NK-92 (cell line): ENCODE measurements around the gene HSH2D.
"Not testable (repeated sequence)": the region's sequence is repeated elsewhere in the genome, so short reads cannot be mapped to it uniquely, and the experiment has no call there.

ENCODE experiments used
- DNase-seq: peaks from one replicate; lab custom pipeline; 2025; ENCODE audit not compliant: unreplicated experiment; lab: John Stamatoyannopoulos, UW

The HSH2D gene, protein sequence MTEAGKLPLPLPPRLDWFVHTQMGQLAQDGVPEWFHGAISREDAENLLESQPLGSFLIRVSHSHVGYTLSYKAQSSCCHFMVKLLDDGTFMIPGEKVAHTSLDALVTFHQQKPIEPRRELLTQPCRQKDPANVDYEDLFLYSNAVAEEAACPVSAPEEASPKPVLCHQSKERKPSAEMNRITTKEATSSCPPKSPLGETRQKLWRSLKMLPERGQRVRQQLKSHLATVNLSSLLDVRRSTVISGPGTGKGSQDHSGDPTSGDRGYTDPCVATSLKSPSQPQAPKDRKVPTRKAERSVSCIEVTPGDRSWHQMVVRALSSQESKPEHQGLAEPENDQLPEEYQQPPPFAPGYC

DNA sequence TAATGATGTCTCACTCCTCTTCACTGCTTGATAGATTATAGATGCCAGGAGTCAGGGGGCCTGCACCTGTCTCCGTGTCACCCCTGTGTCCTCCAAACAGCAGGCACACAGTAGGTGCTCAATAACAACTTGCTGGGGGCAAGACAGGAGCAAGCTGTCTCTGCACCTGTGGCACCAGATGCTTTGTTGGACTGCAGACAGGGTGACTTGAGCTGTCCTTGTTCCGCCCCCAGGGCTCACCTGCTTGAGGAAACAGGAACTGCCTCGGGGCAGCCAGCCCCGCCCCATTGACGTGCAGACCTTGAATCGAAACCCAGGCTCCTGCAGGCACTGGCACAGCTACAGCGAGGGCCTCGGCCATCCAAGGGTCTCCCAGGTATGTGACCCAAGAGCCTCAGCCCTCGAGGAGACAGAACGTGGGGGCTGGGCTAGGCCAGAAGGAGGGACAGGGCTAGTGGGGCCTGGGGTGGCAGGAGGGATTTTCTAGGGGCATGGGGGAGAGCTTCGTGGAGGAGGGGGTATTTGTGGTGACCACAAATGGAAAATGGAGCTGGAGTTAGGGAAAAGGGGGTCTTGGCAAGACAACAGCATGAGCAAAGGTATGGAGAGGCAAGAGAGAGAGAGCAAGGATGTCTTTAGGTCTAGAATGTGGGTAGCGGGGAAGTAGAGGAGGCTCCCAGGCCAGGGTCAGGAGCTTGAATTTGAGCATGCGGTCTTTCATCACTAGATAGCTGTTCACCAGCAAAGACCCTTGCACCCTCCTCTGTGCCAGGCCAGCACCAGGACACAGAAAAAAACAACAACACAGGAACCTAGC lies at the start of gene HSH2D:
Gene HSH2D, plus strand, starts transcription at position 287 of the 817 bp plus-strand sequence. CDS start 5,066 bp downstream, outside the sequence.
- DNase-seq, result no peak

DNA sequence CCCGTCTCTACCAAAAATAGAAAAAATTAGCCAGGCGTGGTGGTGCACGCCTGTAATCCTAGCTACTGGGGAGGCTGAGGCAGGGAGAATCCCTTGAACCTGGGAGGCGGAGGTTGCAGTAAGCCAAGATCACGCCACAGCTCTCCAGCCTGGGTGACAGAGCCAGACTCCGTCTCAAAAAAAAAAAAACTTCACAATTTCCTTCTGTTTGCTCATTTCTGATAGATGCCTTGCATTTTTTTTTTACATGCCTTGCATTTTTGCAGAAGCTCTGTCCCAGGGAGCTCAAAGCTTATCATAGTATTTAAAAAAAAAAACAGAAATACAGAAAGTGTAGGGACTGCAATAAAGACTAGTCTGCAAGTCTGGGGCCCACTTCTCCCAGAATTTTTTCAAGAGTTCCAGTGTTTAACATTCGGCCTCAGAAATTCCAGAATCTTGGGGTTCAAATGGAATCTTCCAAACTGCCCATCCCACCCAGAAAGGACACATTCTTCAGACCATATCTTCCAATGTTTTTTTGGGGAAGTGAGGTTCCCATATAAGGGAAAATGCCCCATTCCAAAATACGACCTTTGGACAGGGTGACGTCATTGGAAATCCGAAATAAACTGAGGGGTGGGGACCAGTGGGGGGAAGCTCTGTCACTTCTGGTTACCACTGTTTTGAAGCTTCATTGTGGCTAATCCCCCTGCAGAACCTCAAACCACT lies 49.0 kb upstream of the HSH2D start:
- no peak for DNase-seq

DNA sequence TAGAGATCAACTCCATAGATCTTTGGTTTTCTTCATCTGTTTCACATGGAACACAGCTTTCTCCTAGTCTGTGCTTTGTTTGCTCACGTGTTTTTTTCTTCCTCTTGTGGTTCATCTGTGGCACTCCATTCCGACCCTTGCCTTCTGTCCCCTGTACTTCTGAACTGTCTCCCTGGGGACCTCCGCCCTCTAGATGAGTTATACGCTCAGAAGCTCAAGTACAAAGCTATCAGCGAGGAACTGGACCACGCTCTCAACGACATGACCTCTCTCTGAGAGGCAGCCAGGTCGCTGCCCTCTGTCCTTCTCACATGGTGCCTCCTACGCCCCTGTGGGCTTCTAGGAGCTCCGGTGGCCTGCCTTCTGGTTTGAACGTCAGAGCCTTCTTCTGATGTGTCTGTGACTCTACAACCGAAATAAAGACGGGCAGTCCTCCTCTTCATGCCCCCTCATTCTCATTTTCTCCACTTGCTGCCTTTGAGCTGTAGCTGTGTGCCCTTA lies 48.4 kb upstream of the HSH2D start:
- no peak for DNase-seq

DNA sequence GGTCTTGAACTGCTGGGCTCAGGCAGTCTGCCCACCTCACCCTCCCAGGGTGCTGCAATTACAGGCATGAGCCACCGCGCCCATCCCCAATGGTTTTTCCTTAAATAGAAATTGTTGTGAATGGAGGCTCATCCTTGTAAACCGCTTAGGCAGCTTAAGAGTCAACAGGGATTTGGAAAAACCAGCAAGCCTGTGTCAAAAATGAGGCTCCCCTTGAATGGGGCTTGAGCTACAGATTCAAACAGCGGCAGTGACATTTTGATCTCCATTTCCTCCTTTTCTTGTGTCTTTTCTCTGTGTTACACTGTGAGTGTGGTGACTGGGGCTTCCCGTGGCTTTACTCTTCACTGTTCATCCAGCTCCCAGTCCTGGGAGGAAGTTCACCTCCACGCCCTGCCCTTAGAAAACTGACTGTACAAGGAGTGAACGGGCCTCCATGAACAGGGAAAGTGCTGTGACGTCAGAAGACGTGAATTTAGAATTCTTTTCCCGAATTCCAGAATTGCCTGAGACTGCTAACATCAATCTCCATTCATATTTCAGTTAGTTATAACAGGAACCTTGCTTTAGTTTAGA lies 47.1 kb upstream of the HSH2D start:
- DNase-seq, result no peak

DNA sequence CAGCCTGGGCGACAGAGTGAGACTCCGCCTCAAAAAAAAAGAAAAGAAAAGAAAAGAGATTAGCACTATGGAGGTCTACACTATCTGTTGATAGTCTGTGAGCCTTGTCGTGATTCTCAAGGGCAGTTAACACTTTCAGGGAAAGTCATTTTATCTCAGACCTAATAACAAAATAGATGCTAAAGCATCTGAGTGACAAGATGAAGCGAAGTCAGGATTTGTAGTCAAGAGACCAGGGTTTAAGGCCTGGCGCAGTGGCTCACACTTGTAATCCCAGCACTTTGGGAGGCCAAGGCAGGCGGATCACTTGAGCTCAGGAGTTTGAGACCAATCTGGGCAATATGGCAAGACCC lies 45.1 kb upstream of the HSH2D start:
- no peak for DNase-seq

DNA sequence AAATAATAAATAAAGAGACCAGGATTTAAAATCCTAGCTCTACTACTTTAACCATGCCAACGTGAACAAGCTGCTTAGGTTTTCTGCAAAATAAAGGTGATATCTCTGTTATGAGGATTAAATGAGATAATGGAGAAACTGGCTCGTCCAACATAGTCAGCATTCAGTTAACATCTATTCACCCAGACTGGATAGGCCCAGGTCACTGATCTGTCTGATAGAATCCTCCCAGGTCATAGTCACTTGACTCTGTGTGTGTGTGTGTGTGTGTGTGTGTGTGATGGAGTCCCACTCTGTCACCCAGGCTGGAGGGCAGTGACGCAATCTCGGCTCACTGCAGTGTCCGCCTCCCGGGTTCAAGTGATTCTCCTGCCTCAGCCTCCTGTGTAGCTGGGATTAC lies 44.7 kb upstream of the HSH2D start:
- no peak for DNase-seq

DNA sequence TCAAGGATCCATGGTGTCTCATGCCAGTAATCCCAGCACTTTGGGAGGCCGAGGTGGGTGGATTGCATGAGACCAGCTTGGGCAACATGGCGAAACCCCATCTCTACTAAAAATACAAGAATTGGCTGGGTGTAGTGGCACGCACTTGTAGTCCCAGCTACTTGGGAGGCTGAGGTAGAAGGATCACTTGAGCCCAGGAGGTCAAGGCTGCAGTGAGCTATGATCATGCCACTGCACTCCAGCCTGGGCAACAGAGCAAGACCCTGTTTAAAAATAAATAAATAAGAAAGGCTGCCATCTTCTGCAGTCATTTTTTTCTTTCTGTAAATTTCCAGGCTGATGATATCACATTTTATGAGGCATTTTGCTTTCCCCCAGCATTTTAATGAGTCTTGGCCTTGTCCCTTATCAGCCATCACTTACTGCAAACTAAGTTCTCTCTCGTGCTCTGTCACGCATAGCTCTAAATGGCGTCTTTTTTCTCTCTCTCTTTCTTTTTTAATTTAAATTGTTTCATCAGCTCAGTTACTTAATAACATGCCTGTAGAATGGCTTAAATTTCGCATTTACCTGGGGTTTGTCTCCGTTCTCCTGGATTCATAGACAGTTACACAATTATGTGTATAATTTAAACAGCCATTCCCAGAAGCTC lies 44.0 kb upstream of the HSH2D start:
- not testable (repeated sequence) for DNase-seq

DNA sequence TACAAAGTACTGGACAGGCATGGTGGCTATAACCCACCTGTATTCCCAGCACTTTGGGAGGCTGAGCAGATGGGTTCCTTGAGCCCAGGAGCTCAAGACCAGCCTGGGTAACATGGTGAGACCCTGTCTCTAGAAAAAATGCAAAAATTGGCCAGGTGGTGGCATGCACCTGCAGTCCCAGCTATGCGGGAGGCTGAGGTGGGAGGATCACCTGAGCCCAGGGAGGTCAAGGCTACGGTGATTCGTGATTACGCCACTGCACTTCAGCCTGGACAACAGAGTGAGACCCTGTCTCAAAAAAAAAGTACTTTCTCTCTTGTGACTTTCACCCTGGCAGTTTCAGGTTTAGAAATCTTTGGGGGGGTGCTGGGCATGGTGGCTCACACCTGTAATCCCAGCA lies 43.0 kb upstream of the HSH2D start:
- DNase-seq, result no peak

DNA sequence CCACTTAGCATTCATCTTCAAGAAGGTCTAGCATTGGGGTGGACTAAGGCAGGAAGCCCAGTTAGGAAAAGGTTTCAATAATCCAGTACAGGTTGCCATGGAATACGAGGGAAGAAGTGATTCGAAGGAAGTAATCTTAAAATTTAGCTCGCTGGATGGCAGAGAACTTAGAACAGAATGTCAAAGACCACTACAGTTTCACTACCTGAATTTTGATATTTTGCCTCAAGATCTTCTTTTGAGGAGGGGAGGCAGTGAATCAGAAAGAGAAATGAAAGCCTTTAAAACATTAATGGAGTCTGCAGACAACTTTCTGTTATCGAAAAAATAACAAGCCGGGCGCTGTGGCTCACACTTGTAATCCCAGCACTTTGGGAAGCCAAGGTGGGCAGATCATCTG lies 38.8 kb upstream of the HSH2D start:
- DNase-seq, result no peak

DNA sequence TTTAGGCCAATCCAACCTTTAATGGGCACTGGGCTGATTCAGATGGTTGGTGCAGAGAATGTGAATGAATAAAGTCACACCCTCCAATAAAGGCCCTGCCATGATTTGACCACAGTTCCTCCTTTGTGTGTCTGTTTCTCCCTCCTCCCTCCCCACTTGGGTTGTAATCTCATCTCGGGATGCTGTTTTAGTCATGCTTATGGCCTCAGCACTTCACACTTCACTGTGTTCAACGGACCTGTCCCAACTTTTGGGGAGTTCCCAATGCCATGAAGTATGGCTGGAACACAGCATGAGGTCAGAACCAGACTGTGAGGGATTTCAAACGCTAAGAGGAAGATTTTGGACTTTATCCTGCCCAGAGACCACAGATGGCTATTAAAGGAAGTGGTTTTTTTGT lies 37.4 kb upstream of the HSH2D start:
- DNase-seq, result no peak

DNA sequence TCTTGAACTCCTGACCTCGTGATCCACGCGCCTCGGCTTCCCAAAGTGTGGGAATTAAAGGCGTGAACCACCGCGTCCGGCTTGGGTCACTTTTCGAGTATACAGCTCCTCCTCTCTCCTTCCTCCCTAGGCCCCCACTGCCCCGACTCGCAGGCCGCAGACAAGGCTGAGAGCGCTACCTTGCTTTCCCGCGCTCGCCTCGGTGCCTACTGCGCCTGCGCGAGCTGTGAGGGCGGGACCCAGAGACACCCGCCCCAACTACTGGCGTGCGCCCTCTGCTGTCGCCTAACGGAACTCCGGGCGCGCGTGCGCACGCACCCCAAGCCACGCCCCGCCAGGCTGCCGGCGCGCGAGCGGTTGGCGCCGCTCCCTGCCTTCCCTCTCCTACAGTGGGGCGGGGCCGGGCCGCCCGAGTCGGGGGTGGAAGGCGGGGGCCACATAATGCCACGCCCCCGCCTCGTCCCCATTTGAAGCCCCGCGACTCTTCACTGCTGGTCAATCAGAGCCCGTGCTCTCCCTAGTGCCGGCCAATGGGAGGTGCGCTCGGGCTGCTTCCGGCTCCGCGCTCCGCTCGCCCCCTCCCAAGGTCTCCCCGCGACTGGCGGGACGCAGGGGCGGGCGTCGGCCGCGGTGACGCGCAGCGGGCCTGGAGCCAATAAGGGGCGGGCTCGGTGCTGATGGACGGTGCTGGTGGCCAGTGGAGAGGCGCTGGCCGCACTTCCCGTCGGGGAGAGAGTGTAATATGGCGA lies 32.2 kb upstream of the HSH2D start, which contains the start of gene RAB8A:
Gene RAB8A, plus strand, starts transcription at position 730 of the 749 bp plus-strand sequence. Its CDS starts 13 bp downstream, at position 743.
- DNase-seq, result peak; percentile 99

DNA sequence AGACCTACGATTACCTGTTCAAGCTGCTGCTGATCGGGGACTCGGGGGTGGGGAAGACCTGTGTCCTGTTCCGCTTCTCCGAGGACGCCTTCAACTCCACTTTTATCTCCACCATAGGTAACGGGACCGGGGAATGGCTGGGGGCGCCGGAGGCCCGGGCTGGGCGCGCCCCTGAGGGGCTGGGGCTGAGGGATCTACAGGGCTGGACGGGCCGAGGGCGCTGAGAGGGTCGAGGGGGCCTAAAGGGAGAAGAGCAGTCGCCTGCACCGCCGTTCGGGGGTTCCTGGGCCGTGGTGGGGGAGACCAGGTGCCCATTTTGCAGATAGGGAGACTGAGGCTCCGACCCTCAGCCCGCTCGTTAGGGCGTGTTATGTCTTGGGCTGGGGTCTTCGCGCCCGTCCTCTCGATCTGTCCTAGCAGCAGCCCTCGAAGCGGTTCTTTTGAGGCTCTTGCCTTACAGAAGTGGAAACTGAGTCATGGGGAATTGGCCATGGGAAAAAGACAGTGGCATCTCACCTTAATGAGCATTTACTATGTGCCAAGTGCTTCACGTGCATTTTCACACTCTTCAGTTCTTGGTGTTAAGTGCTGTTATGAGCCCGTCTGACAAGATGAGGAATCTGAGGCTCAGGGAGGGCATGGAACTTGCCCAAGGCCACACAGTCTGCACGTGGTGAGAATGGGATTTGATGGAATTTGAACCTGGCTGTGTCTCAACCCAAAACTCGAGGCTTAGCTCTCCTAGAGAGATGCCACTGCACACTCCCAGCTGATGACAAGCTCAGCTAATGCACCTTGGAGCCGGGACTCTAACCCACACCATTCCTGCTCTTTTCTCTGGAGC lies 31.4 kb upstream of the HSH2D start:
- no peak for DNase-seq

DNA sequence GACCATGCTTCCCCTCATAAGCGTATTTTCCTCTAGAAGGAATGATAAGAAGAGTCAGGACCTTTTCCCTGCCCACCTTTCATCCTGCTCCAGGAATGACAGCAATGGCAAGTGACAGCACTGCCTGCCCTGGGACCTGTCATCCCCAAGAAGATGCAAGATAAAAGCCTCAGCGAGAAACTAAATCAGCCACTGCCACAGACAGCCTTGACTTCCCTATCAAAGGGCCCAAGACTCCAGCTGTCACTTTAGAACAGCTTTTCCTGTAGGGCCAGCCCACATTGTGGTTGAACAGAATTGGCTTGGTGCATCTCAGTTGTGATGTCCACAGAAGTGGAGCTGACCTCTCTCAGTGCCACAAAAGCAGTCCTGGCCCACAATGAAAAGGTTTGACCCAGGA lies 30.7 kb upstream of the HSH2D start:
- DNase-seq, result no peak

DNA sequence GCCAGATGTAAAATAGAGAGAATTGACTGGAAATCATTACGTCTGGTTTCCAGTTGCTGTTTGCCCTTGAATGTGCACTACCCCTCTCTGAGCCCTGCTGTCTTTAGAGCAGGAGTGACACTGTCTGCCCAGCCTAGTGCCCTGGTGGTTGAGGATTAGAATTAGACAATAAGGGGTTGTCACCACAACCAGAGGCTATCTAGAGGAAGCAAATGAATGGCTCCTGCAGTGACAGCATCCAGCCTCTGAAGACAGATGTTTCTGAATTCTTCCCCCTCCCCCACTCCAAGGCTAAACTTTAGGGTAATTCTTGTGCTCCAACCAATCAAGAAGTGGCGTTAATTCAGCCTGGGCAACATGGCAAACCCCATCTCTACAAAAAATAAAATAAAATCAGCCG lies 29.8 kb upstream of the HSH2D start:
- no peak for DNase-seq

DNA sequence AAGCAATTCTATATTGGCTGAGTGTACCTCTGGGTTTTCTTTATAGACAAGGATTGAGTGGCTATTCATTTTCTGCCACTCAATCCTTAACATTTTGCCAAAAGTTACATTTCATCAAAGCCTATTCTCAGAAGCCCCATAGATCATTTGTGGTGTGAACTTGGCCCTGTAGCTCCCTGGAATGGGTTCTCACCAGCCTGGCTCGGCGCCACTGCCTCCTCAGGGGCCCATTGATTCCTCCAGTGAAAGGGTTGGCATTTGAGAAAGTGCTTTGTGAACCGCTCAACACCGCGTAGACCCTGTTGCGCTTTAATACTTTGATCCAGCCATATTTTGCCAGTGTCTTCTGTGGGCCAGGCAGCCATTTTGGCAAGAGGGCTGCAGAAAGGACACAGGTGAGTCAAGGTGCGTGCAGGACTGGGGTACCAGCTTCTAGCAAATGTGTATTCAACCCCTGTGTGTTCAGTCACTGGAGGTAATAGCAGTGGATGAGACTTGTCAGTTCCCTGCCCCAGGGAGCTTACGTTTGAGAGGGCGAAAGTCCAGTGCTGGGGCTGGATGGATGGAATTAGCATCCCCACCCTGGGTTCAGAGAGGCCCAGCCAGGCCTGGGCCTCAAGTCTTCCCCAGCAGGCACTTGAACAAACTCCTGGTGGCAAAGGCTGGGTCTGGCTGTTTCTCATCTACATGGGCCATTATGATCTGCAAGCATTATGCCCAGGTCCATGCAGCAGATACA lies 28.0 kb upstream of the HSH2D start:
- no peak for DNase-seq

DNA sequence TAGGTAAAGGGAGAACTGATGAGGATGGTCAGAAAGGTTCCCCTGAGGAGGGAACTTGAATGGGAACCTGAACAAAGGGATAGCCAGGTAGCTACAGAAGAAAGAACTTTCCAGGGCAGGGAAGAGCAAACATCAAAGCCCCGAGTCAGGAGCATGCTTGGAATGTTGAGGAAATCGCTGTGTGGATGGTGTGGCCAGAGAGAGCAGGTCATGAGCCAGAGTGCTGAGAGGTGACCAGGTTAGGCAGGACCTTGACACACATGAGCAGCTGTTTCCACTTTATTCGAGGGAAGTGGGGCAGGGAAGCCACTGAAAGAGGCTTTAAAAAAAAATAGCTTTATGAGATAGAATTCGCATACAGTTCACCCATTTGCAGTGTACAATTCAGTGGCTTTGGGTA lies 27.4 kb upstream of the HSH2D start:
- DNase-seq, result no peak

DNA sequence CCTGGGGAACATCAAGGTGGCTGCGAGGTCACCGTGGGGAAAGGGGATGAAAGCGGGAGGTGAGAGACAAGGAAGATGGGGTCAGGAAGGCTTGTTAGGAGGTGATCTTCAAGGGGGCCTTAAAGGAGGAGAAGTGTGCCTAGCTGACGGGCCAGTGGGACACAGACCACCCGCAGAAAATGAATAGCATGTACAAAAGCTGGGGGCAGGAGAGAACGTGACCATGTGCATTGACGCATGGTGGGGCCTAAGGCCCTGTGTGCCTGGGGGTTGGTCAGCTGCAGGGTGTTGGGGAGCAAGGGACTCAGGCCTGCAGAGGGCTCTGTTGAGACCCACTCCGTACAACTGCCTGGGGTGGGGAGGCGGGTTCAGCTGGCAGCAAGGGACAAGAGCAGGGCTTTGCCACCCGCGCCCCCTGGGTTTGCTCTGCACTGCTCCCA lies 25.9 kb upstream of the HSH2D start:
- no peak for DNase-seq

DNA sequence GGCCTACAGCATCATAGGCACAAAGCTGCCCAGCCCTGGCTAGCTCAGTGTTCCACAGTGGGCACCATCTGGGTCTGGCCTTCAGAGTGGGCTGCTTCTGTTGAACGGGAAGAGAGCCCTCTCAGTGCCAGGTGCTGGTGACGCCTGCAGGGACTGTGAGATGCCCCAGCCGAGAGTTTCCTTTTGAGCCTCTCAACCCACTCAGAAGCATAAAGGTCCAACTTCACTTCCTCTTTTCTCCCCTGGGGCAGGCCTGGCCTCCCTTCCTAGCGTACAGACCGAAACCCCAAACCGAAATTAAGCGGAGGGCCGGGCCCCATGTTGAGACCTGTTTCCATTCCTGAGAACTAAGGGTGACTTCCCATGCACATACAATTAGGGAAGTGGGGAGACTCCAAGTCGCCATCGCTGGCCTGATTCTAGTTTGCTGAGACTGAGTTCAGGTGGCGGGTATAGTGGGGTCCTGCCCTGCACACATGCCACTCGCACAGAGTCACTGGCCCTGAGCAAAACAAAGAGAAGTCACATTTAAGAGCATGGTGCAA lies 24.9 kb upstream of the HSH2D start:
- no peak for DNase-seq
